Tibial artery (tissue), 4 donors: Measurements from ENCODE around the gene VGLL4.
A peak's percentile ranks its signal among the peaks of the same experiment; 100 is the strongest.

Source experiments
- DNase-seq, 2 donors: peaks; one replicate each; pipeline ENCODE4 v3.0.0-alpha.2; 2019
- H3K27ac ChIP-seq, 2 donors: fragments of 200-600 bp; sonication (generic) in 1 of 2; 1 replicate in 1 of 2; 2 replicates in 1 of 2; pipeline ENCODE4 v1.5.1; 2018 to 2019; ENCODE audit warnings: mild to moderate bottlenecking in 1 of 2
- H3K27me3 ChIP-seq, 2 donors: fragments of 200-600 bp; sonication (generic) in 1 of 2; one replicate each; pipeline versions ENCODE4 v1.5.1 to v1.6.0; 2016 to 2019
- H3K36me3 ChIP-seq, 3 donors: fragments of 200-600 bp; sonication (generic) in 2 of 3; one replicate each; pipeline ENCODE4 v1.5.1; 2016 to 2019; ENCODE audit warnings: mild to moderate bottlenecking in 2 of 3
- H3K4me1 ChIP-seq, 4 donors: fragments of 200-600 bp; sonication (generic) in 2 of 4; 1 replicate in 3 of 4; 2 replicates in 1 of 4; pipeline ENCODE4 v1.5.1; 2016 to 2019
- H3K4me3 ChIP-seq, 2 donors: fragments of 200-600 bp; sonication (generic) in 1 of 2; 1 replicate in 1 of 2; 2 replicates in 1 of 2; pipeline ENCODE4 v1.5.1; 2018 to 2019; ENCODE audit warnings: mild to moderate bottlenecking in 2 of 2
- H3K9me3 ChIP-seq, 3 donors: fragments of 200-600 bp; sonication (generic) in 1 of 3; one replicate each; pipeline ENCODE4 v1.5.1; 2016 to 2019
- CTCF ChIP-seq, 2 experiments: fragments of 200-600 bp in 1 of 2; fragments of 450-650 bp in 1 of 2; IDR thresholded peaks; one replicate each; pipeline ENCODE4 v1.5.1; 2017 to 2019; ENCODE audit warnings: antibody characterized with exemption in 2 of 2, mild to moderate bottlenecking in 1 of 2, moderate library complexity in 1 of 2
- intact Hi-C: fragments of 100-400 bp; cut with DNase I; formaldehyde crosslinking; loops from one replicate; pipeline ENCODE4 v1.15.0; 2023; ENCODE audit warnings: low total_unique reads

The VGLL4 gene

GRCh38 chr3:11665331-11665730, 21.6 kb upstream of the VGLL4 start:
- no peak for DNase-seq
- no peak overlapping the region for H3K4me3 ChIP-seq
- no peaks in the 10 kb centered on the region for H3K9me3 ChIP-seq
- H3K36me3 ChIP-seq: no peaks in the 10 kb centered on the region
- TF ChIP-seq CTCF (IDR thresholded peaks at IDR 0.05): no peak
- intact Hi-C loops: no loop called here
- H3K27me3 ChIP-seq: no peaks in the 10 kb centered on the region
- peaks cover 0 to 72% (median 26%) of the 10 kb centered on the region in 4 donors for H3K4me1 ChIP-seq
- H3K27ac ChIP-seq: no peak overlapping the region

GRCh38 chr3:11662392-11662990, 18.8 kb upstream of the VGLL4 start:
- peak overlapping the region; percentile 46 to 56 for H3K27ac ChIP-seq
- H3K4me1 ChIP-seq: peaks cover 0 to 61% (median 23%) of the 10 kb centered on the region in 4 donors
- DNase-seq: no peak
- no peak overlapping the region for H3K4me3 ChIP-seq
- no peaks in the 10 kb centered on the region for H3K36me3 ChIP-seq
- no peaks in the 10 kb centered on the region for H3K27me3 ChIP-seq
- TF ChIP-seq CTCF (IDR thresholded peaks at IDR 0.05): peak; percentile 40
- no peaks in the 10 kb centered on the region for H3K9me3 ChIP-seq
- intact Hi-C loops: no loop called here

DNA sequence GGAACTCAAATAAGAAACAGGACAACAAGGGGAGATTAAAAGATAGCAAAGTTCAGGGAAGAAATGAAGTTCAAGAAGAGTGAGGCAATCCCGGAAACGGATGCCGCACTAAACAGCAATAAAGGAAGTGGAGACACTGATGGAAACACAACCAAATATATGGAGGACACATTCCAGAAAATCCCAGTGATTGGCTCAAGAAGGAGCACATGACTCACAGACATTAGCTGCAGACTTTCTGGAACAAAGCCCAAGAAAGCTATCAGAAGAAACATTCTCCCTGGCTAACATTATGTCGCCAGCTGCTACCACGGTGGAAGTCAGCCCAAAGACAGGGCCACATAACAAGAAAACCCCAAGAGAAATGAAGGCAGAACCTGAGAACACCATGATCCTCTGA, 18.1 kb upstream of the VGLL4 start:
- no peaks in the 10 kb centered on the region for H3K36me3 ChIP-seq
- no peaks in the 10 kb centered on the region for H3K27me3 ChIP-seq
- H3K4me1 ChIP-seq: peaks cover 0 to 67% (median 23%) of the 10 kb centered on the region in 4 donors
- no peak for TF ChIP-seq CTCF (IDR thresholded peaks at IDR 0.05)
- no peak overlapping the region for H3K4me3 ChIP-seq
- no peak for DNase-seq
- intact Hi-C loops: no loop called here
- H3K9me3 ChIP-seq: no peaks in the 10 kb centered on the region
- H3K27ac ChIP-seq: peak overlapping the region; percentile 46 to 56

GRCh38 chr3:11661052-11661656, 17.4 kb upstream of the VGLL4 start:
- Histone ChIP-seq H3K4me3 (no peak overlapping the region), H3K27me3 (no peaks in the 10 kb centered on the region), H3K4me1 (peaks cover 0 to 73% (median 23%) of the 10 kb centered on the region in 4 donors), H3K36me3 (no peaks in the 10 kb centered on the region), H3K27ac (peak overlapping the region; percentile 41 to 56), H3K9me3 (no peaks in the 10 kb centered on the region)
- intact Hi-C loops: no loop called here
- TF ChIP-seq CTCF (IDR thresholded peaks at IDR 0.05): no peak
- no peak for DNase-seq

DNA sequence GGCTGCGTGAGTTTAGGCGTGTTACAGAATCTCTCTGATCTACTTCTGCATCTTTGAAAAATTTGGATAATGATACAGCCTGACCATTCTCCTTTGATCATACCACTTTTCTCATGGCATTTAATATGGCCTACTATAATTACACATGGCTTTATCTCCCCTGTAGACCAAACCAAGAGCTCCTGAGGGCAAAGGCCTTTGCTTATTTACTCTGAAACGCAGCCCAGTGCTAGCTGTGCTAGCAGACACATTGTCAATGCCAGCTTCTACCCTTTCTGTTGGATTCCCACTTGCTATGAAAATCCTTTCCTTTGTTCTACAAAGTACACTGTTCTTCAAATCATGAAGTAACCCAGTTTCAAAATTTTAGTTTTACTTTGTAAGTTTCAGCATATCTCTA, 16.5 kb upstream of the VGLL4 start:
- intact Hi-C loops: no loop called here
- TF ChIP-seq CTCF (IDR thresholded peaks at IDR 0.05): no peak

More for the DNA sequence above, 16.5 kb upstream of the VGLL4 start:
- Histone ChIP-seq H3K4me1 (peaks cover 0 to 68% (median 23%) of the 10 kb centered on the region in 4 donors), H3K4me3 (no peak overlapping the region), H3K36me3 (no peaks in the 10 kb centered on the region), H3K27ac (peak overlapping the region in 1 of 2 donors; percentile 19), H3K9me3 (no peaks in the 10 kb centered on the region), H3K27me3 (no peaks in the 10 kb centered on the region)
- DNase-seq: no peak
